ENCODE measurements around the gene OBSCN. TPM values are rescaled to one million over a fixed set of nuclear protein-coding genes. Genes with fewer than 3 reads are reported as not detected.

Gene OBSCN
- total RNA-seq, 1 experiment from 2014 or later, result 29.1 TPM

GRCh38 chr1:228378090-228378872, 170.4 kb downstream of the OBSCN start:
- Histone ChIP-seq H4K20me1 (ENCODE audit: low read length) (no peaks in the 10 kb centered on the region), H3F3A (ENCODE audit: low read length, unreplicated experiment) (no peaks in the 10 kb centered on the region), H3K27me3 (ENCODE audit: low read length) (no peaks in the 10 kb centered on the region), H3K4me3 (ENCODE audit: low read length) (peak overlapping the region; percentile 68), H3K9me3 (ENCODE audit: low read length) (no peaks in the 10 kb centered on the region), H2AFZ (ENCODE audit: low read length) (peak overlapping the region; percentile 90), H3K4me1 (ENCODE audit: insufficient read depth, low read length) (peaks cover 19% of the 10 kb centered on the region), H3K4me2 (ENCODE audit: low read length) (peak overlapping the region; percentile 88), H3K9me2 (replicated peaks; ENCODE audit: low read length) (no peaks in the 10 kb centered on the region), H3K9ac (ENCODE audit: low read length) (peak overlapping the region; percentile 66), H3K79me2 (ENCODE audit: low read length) (no peaks in the 10 kb centered on the region), H3K27ac (ENCODE audit: low read length) (no peak overlapping the region), H3K36me3 (ENCODE audit: low read depth, low read length) (no peaks in the 10 kb centered on the region)
- TF ChIP-seq EZH2phosphoT487 (IDR thresholded peaks at IDR 0.05; ENCODE audit: borderline replicate concordance, low read length) (no peak), EZH2 (IDR thresholded peaks at IDR 0.05; ENCODE audit: low read length, unreplicated experiment) (no peak)
- TF ChIP-seq, protein P1, sequence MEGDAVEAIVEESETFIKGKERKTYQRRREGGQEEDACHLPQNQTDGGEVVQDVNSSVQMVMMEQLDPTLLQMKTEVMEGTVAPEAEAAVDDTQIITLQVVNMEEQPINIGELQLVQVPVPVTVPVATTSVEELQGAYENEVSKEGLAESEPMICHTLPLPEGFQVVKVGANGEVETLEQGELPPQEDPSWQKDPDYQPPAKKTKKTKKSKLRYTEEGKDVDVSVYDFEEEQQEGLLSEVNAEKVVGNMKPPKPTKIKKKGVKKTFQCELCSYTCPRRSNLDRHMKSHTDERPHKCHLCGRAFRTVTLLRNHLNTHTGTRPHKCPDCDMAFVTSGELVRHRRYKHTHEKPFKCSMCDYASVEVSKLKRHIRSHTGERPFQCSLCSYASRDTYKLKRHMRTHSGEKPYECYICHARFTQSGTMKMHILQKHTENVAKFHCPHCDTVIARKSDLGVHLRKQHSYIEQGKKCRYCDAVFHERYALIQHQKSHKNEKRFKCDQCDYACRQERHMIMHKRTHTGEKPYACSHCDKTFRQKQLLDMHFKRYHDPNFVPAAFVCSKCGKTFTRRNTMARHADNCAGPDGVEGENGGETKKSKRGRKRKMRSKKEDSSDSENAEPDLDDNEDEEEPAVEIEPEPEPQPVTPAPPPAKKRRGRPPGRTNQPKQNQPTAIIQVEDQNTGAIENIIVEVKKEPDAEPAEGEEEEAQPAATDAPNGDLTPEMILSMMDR (conservative IDR thresholded peaks at IDR 0.05; ENCODE audit: low read depth, low read length), result peak; percentile 76
- ATAC-seq (peak; percentile 76), DNase-seq (peak; percentile 62)
- no TSS peak for BruUV-seq (replicated peaks)
- ChIA-PET POLR2A (ENCODE audit: unreplicated experiment) (no interaction called here), CTCF (interaction anchor here (0.5 kb wide), 1 partner anchor 80 kb away, joined by 7 read pairs; no protein-coding TSS in a partner anchor)
- intact Hi-C loops (cut with micrococcal nuclease), result loop anchor here (2.0 kb wide), 1 partner anchor 79 kb away; a partner anchor contains a TSS

DNA sequence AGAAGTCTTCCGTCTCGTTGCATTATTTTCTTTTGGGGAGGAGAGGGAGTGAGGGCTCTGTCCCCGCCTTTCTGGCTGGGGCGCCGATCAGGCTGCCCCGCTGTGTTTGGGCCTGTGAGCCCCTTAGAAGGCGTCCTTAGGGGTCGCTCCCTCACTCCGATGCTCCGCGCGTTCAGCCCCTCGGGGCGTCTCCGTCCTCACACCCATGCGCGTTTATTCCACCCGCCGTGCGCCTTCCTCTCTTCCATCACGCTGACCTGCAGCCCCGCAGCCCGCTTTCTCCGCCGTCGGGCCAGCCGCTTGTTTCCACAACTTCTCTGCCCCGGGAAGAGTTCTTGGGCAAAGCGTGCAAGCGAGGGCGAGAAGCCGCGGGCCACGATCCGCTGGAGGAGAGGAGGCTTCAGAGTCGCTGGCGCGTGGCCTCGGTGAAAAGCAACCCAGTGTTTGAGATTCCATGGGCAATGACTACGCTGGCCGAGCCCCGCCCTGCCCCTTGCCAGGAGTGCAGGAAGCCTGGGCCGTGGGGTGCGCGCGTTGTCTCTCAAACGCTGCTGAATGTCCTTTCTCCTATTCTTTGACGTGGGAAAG, 171.1 kb downstream of the OBSCN start:
- Histone ChIP-seq H3K9me2 (replicated peaks; ENCODE audit: low read length) (no peaks in the 10 kb centered on the region), H3K36me3 (ENCODE audit: low read depth, low read length) (no peaks in the 10 kb centered on the region), H3K27ac (ENCODE audit: low read length) (no peak overlapping the region), H3K27me3 (ENCODE audit: low read length) (no peaks in the 10 kb centered on the region), H3K4me2 (ENCODE audit: low read length) (peak overlapping the region; percentile 88), H3K79me2 (ENCODE audit: low read length) (no peaks in the 10 kb centered on the region), H3K9ac (ENCODE audit: low read length) (peak overlapping the region; percentile 66), H3K4me1 (ENCODE audit: insufficient read depth, low read length) (peaks cover 19% of the 10 kb centered on the region), H4K20me1 (ENCODE audit: low read length) (no peaks in the 10 kb centered on the region), H2AFZ (ENCODE audit: low read length) (peak overlapping the region; percentile 90), H3K4me3 (ENCODE audit: low read length) (peak overlapping the region; percentile 68), H3K9me3 (ENCODE audit: low read length) (no peaks in the 10 kb centered on the region), H3F3A (ENCODE audit: low read length, unreplicated experiment) (no peaks in the 10 kb centered on the region)
- ChIA-PET POLR2A (ENCODE audit: unreplicated experiment) (no interaction called here), CTCF (no interaction called here)
- intact Hi-C loops (cut with micrococcal nuclease), result loop anchor here (2.0 kb wide), 1 partner anchor 78 kb away; a partner anchor contains a TSS
- TF ChIP-seq, protein P1 (conservative IDR thresholded peaks at IDR 0.05; ENCODE audit: low read depth, low read length), result no peak
- TF ChIP-seq EZH2 (IDR thresholded peaks at IDR 0.05; ENCODE audit: low read length, unreplicated experiment) (no peak), EZH2phosphoT487 (IDR thresholded peaks at IDR 0.05; ENCODE audit: borderline replicate concordance, low read length) (no peak)
- TSS peak; percentile 65 for BruUV-seq (replicated peaks)
- DNase-seq (no peak), ATAC-seq (no peak)

- no peak overlapping the region for H3K4me2 ChIP-seq (ENCODE audit: low read length)
- no peak overlapping the region for H2AFZ ChIP-seq (ENCODE audit: low read length)
- ChIA-PET POLR2A (ENCODE audit: unreplicated experiment) (no interaction called here), CTCF (no interaction called here)
- no peak overlapping the region for H3K4me3 ChIP-seq (ENCODE audit: low read length)
- DNase-seq (no peak), ATAC-seq (no peak)
- no peaks in the 10 kb centered on the region for H3K9me2 ChIP-seq (replicated peaks; ENCODE audit: low read length)
- H3K4me1 ChIP-seq (ENCODE audit: insufficient read depth, low read length), result peaks cover 19% of the 10 kb centered on the region
- BruUV-seq (replicated peaks), result no TSS peak
- no peaks in the 10 kb centered on the region for H3K27me3 ChIP-seq (ENCODE audit: low read length)
- no peak overlapping the region for H3K27ac ChIP-seq (ENCODE audit: low read length)
- H3K79me2 ChIP-seq (ENCODE audit: low read length), result no peaks in the 10 kb centered on the region
- no peak overlapping the region for H3K9ac ChIP-seq (ENCODE audit: low read length)
- H3F3A ChIP-seq (ENCODE audit: low read length, unreplicated experiment), result no peaks in the 10 kb centered on the region
- H3K36me3 ChIP-seq (ENCODE audit: low read depth, low read length), result no peaks in the 10 kb centered on the region
- TF ChIP-seq, protein P1 (conservative IDR thresholded peaks at IDR 0.05; ENCODE audit: low read depth, low read length), result no peak
- no peak for TF ChIP-seq EZH2 (IDR thresholded peaks at IDR 0.05; ENCODE audit: low read length, unreplicated experiment)
- no peak for TF ChIP-seq EZH2phosphoT487 (IDR thresholded peaks at IDR 0.05; ENCODE audit: borderline replicate concordance, low read length)
- intact Hi-C loops (cut with micrococcal nuclease), result loop anchor here (2.0 kb wide), 1 partner anchor 77 kb away; a partner anchor contains a TSS
- H3K9me3 ChIP-seq (ENCODE audit: low read length), result no peaks in the 10 kb centered on the region
- H4K20me1 ChIP-seq (ENCODE audit: low read length), result no peaks in the 10 kb centered on the region
Observed at GRCh38 chr1:228379666-228380065, 171.8 kb downstream of the OBSCN start.

Data from PC-3 (cell line).